Stromal cell of bone marrow (primary cell): Measurements from ENCODE around the gene FAM204A.
A peak's percentile ranks its signal among the peaks of the same experiment; 100 is the strongest.

Source experiments
- DNase-seq: peaks from one replicate; pipeline ENCODE4 v3.0.0-alpha.2; 2012; ENCODE audit warnings: low read depth

The FAM204A gene

DNA sequence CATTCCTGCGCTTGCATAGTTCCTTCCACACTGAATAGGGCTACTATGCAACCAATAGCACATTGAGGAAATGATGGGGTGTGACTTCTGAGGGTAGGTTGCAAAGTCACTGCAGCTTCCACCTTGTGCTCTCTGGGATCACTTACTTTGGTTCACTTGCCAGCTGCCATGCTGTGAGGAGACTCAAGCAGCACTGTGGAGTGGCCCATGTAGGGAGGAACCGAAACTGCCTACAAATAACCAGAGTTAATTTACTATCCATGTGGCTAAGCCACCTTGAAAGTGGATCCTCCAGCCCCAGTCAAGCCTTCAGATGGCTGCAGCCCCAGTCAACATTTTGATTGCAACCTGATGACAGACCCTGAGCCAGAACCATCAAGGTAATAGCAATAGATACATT, 64.3 kb downstream of the FAM204A start:
- DNase-seq = no peak

DNA sequence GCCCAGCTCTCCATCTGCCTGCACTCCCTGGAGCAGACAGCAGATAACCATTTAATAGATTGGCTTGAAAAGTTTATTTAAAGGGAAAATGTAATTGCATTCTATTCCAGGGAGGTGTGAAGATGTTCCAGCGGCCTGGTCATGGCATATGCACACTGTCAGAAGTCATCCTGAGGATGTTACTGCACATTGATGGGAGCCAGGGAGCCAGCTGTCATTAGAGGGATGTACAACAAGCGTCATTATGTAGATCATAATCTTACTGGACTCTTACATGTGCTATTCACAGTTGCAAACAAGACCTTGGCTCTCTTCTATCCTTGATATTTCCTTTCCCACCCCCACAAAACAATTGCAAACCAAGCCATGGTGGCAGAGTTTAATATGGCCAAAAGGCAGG, 65.4 kb downstream of the FAM204A start:
- DNase-seq = no peak

DNA sequence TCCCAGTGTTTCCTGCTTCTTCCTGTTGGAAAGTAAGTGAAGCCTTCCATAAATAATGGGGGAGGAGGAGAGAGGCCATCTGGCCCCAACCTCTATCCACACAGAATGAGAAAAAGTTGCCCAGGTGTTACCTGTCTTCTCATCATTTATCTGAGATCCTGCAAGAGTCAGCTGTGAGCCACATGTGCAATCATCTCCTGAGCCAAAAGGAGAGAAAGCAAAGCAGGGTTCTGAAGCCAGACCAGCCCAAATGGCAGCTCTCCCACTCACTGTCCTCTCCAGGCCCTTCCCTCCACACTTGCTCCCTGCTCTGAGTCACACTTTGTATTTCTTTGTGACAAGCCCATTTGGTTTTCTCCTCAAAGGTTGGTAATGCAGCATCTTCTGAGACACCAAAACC, 65.9 kb downstream of the FAM204A start:
- DNase-seq = no peak

DNA sequence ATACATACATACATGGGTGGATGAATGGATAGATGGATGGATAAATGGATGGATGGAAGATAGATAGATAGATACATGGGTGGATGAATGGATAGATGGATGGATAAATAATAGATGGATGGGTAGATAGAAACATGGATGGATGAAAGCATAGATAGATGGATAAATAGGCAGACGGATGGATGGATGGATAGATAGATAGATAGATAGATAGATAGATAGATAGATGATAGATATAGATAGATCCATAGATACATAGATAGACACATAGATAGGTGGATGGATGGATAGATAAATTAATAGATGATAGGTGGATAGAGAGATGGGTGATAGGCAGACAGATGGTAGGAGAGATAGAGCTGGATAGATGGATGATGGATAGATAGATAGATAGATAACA, 68.5 kb downstream of the FAM204A start:
- DNase-seq = no peak

DNA sequence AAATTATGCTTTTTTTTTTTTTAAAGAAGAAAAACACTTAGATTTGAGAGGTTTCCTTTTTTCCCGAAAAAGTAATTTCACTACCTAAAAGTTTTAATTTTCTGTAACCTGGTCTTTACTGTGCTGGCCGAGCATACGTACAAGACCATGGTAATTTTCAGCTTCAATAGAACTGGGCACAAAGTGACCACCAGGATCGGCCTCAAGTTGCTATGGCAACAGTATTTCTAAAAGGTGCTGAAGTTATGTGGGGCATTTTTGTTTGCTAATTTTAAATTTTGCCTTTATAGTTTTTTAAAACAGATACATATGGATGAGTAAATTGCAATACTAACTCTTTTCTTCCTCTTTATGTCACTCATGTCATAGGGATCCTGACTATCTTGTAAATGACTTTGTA, 69.4 kb downstream of the FAM204A start:
- no peak for DNase-seq

DNA sequence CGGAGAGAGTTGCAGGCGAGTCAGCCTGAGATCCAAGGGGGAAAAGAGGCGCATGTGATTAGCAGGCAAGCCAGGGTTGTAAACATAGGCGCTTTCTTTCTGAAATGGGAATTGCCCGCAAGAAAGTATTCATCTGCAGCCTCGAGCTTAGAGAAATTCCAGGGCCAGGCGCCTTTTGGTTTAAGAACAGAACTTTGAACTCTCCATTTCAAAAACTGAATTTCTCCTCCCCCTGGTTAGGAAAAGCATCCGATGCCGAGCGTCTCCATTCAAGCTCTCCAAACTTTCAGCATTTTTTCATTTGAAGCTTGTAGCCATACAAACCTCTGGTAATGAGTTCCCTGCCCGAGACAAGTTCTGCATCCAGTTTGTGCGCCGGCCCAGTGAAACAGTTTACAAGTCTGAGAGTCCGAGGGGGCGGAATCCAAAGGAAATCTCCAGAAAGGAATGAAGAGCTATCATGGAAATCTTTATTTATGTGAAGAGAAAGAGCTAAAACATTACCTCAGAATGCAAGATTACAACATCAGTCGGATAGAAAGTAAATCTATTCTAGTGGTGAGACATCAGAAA, 69.9 kb downstream of the FAM204A start:
- peak; percentile 14 for DNase-seq

DNA sequence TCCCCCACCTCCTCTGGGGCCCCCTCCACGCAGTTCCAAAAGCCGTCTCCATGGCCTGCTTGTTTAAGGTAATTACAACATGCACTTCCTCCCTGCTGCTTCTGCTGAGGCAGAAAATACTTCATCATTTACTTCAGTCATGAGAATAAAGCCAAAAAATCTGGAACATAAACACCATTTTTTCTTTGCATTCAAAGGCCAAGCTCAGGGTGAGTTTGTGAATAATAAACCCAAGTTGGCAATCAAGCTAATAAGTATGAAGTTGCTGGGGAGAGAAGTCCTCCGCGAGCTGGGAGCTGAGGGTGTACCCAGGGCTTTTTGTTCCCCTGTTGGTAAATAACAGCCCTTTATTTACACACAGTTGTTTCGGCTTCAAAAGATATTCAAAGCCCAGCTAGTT, 70.5 kb downstream of the FAM204A start:
- DNase-seq = no peak

DNA sequence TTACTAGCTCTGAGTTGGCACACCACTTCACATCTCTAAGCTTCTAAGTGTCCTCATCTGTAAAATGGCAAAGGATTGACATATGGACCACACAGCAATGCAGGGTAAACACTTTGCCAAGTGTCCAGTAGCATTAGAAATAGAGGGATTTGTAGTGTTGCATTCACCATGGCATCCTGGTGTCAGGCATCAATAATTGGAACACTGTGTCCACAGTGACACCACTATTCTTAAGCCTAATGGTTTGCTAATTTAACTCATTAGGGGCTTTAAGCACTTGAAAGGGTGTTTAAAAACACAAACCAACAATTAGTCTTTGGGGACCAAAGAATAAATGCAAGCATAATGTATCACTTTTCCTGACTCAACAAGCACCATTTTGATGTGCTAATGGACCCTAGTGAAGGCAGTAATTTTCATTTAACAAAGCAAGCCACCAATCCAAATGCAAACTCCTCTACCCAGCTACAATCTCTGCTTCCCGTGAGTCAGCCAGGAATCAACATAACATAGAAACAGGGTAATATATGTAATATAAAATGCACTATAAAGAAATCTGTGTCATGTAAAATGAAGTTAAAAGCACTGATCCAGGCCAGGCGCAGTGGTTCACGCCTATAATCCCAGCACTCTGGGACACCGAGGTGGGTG, 75.9 kb downstream of the FAM204A start:
- DNase-seq = no peak

DNA sequence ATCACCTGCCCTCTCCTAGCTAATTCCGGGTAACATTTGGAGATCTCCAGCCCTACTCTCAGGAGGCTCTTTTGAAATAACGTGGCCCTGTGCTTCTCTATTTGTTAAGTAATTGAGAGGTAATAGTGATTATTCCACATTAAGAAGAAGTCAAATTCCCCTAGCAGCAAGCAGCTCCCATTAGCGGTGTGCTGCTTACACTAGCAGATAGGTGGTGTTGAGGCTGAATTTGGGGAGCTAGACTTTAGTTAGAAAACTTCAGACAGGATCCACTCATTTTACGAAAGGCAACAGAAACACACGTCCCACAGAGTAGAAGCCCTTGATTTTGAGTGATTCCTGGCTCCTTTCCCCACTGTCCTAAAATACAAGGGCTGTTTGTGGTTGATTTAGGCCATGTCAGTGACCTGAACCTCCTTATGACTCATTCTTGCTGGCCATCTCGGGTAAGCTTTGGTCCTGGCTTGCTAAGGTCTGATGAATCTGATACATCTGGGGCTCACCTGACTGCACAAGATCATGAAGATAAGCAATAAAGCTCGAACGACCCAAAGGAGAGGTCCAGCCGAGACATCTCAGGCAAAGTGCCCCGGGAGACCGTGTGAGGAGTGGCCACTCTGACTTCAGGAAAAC, 77.2 kb downstream of the FAM204A start:
- DNase-seq = no peak

DNA sequence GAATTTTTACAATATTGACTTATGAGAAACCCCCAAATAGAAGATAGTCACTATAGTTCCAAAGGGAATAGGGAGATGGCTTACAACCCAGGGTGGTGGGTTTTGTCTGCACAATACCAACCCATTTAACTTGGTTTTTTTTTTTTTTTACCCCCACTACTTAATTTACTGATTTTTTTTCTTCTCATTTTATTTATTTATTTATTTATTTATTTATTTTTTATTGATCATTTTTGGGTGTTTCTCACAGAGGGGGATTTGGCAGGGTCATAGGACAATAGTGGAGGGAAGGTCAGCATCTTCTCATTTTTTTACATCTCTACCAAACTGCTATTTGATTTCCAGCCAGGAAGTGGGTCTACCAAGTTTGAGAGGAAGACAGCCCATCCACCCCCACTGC, 77.9 kb downstream of the FAM204A start:
- no peak for DNase-seq

DNA sequence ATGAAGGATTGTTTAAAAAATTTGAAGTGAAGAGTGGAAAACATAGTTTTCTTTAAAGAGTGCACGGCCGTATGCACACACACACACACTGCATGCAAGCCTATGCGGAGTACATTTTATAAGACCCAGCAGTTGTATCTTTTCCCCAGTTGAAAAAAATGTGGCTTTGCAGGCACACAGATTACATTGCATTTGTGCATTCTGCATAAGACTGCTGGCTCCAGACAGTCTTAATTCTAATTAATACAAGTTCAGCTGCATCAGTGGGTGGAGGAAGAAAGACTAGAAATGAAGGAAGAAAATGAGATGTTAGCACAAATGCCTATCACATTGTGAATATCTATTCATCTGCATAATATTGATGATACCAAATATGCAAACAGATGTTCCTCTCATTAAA, 79.6 kb downstream of the FAM204A start:
- DNase-seq = no peak

DNA sequence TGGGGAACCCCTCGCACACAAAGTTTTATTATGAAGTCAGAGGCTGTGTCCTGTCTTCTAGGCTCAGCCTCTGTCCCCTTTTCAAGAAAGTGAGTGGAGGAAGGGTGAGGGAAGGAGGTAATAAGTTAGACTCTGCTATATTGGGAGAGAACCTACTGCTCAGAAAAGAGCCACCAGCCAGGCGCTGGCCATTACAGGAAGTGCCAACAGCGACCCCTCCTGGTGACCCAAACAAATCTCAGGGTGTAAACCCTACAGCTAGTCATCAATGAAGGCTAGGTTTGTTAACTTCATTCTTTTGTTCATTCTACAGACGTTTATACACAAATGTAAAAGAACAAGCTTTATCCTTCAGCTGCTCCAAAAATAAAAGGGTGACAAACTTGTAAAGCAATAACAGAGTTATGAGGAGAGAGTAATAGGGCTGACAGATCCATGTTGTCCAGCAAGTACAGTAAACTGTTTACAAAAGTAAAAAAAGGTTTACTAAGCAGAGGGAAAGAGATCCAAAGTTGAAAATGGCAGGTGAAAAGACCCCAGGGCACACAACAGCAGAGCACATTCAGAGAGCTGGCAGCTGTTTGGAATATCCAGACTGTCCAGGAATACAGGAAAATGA, 82.7 kb downstream of the FAM204A start:
- no peak for DNase-seq

DNA sequence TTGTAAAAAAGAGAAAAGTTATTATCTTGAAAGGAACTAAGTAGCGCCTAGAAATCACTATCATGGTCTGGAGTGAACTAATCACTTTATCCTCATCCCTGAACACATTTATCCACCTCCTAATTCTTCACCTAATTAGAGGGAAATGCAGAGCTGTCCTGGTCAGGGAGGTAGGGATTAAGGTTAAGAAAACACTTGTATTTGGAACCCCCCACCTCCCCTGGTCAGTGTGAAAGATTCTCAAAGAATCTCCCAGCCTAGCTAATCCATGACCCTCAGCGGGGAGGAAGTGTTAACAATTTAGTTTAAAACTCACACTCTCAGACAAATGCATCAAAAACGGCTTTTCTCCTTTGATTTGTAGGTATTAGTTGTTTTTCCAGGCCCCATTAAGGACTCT, 83.8 kb downstream of the FAM204A start:
- no peak for DNase-seq

DNA sequence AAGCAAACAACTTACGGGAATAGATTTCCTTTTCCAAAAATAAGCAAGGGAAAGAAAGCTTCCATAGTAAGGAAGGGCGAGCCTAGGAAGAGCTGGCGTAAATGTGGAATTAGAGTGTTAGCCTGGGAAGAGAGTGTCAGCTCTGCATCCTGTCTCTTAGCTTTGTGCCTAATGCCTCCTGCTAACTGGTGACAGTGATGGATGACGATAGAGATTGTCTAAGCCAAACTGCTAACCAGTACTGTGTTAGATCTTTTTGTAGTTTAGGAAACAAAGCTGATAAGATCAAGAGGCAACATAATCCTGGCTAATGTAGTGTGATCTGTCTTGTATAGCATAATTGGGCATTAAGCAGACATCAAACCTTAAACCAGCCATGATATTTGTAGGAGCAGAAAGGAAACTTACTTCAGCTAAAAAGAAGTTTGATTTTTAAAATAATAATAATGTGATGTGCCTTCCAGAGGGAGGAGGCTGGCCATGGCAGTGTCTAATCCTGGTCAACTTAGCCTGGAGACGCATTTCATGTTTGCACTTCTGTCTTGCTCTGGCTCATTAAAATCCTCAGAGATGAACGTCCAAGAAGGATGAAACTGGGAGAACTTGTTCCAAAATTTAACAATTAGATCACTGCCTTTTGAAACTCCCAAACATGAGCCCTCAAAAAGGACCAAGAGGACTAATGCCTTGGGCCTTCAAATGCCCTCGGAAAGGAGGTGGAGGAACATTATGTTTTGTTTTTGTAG, 85.1 kb downstream of the FAM204A start:
- DNase-seq = no peak

DNA sequence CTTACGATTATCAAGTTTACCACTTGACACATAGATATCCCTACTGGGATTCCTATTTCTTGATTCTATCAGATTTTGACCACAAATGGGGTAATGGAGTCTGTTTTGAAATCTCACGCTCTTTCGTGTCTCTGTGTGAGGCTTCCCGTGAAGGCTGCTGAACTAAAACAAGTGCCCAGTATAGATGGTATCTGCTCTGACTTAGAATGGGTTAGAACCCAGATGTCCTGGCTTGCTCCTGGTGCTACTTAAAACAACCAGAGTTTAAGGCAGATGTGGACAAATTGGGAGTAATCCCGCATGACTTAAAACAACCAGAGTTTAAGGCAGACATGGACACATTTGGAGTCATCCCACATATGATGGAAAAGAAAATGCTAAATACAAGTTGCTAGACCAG, 85.9 kb downstream of the FAM204A start:
- DNase-seq = no peak

DNA sequence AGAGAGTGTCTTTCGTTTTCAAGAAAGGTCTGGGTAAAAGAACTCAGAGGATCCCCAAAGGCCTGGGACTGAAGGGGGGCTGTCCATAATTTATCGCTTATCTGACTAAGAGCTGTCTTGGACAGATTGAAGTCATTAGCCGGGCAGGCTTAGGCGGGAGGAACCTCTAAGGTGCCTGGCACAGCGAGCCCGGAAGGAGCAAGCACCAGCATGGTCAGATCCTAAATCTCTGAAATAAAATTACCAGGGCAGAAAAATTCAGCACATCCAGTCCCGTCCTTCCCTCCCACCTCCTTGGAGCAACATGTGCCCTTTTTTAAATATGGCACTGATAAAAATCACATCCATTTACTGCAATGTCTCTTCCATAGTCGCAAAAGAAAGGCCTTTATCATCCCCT, 86.8 kb downstream of the FAM204A start:
- DNase-seq = no peak

DNA sequence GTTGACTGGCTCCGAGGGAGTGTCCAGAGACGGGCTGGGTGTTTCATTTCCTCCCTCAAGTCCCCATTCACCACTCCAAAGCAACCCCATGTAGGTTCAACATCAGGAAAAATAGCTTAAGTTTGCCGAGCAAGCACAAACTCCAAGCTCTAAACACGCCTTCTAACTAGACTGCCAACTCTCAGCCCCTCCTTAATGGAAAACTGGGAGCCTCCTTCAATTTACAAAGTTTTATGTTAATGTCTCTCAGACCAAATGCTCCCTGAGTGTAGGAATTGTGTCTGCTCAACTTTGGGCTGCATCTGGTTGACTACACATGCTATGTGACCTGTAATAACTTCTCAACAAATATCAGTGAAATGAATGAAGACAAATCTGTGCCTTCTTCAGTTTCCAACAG, 87.5 kb downstream of the FAM204A start:
- no peak for DNase-seq

DNA sequence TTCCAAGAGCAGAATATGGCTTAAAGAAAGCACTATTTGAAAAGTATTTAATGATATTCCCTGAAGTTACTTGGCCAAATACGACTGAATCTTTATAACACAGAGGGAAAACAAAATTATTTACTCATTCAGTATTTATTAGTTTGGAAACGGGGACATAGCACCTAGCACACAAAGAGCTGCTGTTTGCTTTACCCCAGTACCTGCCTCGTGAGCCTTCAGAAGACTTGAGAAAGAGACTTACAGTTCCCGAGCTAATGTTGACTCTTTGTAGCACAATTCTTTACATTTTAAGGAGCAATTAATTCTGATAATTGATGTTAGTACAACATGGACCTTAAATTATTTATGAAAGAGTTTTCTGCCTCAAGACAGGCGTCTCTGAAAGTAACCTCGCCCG, 88.7 kb downstream of the FAM204A start:
- no peak for DNase-seq

DNA sequence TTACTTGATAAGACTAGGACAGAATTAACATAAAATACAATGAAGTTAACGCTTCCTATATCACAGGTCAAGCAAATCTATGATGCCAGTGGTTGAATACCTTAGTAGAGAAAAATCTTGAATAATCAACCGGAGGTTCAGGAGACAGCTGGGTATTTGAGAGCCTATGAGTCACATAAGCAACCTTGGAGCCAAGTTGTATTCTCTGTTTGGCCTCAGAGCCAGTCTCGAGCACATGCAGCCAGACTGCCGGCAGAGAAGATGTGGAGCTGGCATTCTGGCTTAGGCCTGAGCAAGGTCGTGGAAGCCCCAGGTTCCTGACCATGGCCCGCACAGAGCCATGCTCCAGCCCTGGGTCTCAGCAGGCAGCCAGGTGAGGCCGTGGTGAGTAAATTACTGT, 90.3 kb downstream of the FAM204A start:
- no peak for DNase-seq

DNA sequence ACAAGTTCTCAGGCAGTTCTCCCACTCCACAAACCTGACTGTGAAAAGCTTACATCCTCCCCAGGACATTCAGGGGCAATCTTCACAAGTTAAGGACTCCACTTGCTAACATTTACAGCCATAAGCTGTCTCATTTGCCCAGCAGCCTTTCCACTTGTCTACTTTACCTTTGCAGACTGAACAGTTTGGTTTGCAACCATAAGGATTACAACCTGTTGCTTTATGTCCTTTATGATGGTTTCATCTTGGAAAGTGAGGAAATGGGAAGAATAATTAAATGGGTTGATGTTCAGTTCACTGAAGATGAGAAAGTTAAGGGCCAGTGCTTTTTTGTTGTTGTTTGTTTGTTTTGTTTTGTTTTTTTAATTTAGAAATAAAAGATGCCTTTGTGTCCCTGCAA, 92.4 kb downstream of the FAM204A start:
- no peak for DNase-seq
